HG03565 (cell line): Measurements from ENCODE around the gene SYNJ1.

Experiments
- ATAC-seq: cut with Tn5 transposase; IDR thresholded peaks from one replicate; pipeline ENCODE4 v1.9.1; 2021; ENCODE audit warnings: mild to moderate bottlenecking, moderate library complexity; ENCODE audit not compliant: unreplicated experiment

The SYNJ1 gene

GRCh38 chr21:32584472-32584871, 143.3 kb downstream of the SYNJ1 start:
- no peak for ATAC-seq

- ATAC-seq: no peak
Measured at GRCh38 chr21:32581732-32582131, 146.1 kb downstream of the SYNJ1 start.

- no peak for ATAC-seq
Measured at GRCh38 chr21:32580949-32581348, 146.9 kb downstream of the SYNJ1 start.
